GM21529 (cell line): ENCODE data around the gene TMEM117.
"Not testable (repeated sequence)": the region's sequence is repeated elsewhere in the genome, so short reads cannot be mapped to it uniquely, and the experiment has no call there.

Experiments used
- ATAC-seq: cut with Tn5 transposase; IDR thresholded peaks from one replicate; pipeline ENCODE4 v1.9.1; 2021; ENCODE audit not compliant: unreplicated experiment

The TMEM117 gene

DNA sequence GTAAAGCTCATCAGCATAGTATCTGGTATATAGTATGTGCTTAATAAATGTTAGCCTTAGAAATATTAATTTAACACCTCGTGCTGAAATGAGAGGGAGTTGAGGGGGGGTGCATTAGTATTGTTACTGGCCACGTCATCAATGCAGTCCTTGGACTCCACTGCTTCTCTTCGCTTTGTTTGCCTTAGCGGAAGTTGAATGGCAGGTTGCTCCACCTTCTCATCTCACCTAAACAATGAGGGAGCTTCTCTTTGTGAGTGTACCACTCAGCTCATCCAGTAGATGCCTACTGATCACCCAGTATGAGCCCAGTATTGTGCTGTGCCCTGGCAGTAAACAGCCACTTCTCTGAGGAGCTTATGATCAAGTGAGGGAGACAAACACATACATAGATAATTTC is 4.5 kb downstream of the TMEM117 start:
- no peak for ATAC-seq

DNA sequence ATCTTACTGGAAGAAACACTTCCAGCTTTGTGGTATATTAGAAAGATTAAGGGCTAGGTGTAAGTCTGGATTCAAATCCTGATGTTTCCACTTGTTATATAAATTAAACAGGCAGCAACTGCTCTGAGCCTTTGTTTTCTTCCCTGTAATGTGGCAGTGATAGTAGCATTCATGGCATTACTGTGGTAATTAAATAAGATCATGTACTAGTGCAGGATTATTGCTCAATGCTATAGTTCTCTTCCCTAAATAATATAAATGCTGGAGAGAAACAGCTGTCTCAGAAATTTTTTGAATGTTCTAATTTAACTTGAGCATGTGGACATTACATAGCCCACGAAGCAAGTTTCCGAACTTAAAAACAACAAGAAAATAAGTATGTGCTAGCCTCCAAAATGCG is 5.4 kb downstream of the TMEM117 start:
- no peak for ATAC-seq

DNA sequence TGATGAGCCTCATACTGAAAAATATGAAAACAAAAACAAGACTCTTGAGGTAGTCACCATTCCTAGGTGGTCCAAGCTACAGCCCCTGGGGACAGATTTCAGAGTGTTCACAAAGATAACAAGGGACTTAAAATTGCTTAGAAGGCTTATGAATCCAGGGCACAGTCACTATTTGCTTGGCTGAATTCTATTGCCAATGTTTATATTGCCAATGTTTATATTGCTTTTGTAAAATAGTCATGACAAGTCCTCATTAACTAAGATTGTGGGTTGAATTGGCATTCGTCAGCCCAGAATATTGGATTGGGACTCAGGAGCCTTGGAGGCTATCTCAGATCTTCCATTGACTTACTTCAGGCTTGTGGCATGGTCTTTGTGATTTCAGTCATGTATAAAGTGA is 6.4 kb downstream of the TMEM117 start:
- no peak for ATAC-seq

DNA sequence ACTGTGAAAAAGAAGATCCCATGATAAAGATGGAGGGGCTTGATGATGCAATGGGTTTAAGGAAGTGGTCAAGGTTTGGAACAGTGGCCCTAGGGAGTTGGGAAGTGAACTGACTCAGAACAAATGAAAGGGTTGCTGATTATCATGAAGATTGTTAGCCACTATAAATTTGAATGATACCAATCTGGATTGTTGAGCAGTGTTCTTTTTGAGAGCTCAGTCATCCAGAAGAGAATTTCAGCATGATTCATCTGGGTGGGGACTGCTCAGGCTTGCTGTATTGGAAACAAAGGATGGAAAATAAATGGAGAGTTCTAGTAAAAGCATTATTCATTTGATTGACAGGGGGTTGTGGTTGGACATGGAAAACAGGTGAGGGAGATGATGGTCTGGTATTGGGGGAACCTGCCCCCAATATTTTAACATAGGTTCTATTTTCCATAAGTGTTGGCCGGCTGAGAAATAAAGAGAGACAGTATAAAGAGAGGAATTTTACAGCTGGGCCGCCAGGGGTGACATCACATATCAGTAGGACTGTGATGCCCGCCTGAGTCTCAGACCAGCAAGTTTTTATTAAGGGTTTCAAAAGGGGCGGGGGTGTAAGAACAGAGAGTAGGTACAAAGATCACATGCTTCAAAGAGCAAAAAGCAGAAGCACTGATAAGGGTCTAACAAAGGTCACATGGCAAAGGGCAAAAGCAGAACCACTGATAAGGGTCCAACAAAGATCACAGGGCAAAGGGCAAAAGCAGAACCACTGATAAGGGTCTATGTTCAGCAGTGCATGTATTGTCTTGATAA is 11.7 kb downstream of the TMEM117 start:
- ATAC-seq = not testable (repeated sequence)

DNA sequence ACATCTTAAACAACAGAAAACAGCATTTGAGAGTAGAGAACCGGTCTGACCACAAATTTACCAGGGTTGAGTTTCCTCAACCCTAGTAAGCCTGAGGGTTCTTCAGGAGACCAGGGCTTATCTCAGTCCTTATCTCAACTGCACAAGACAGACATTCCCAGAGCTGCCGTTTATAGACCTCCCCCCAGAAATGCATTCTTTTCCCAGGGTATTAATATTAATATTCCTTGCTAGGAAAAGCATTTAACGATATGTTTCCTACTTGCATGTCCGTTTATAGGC is 12.3 kb downstream of the TMEM117 start:
- ATAC-seq = no peak

DNA sequence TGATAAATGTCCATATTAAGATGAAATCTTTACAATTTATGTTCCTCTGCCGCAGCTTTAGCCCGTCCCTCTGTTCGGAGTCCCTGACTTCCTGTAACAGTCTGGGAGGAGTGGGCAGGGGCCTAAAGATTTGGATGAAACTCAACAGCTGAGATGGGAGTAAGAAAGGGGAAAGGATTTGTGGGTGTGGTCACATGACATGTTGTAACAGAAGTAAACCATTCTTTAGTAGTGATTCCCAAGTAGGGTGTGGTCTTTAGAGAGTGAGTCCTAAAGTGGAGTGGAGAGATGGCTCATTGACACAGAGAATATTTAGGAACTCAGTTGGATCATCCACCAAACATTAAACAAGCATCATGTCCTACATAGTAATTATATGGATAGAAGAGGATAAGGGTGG is 12.9 kb downstream of the TMEM117 start:
- ATAC-seq = no peak

DNA sequence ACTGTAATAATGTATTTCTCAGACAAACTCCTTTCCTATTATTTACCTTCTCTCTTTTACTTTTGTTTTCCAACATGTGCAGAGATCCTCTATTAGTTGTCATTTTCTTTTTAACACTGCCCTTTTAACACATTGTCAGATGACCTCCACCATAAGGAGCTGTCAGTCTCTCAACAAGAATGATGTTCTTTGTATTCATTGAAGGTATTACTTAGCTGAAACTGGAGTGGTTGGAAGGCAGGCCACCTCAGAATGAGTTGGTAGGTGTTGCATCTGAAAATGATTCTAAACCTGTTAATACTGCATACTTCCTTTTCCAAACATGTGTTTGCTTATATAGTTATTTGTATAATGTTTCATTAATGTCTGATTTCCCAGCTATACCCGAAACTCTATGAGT is 16.9 kb downstream of the TMEM117 start:
- no peak for ATAC-seq

DNA sequence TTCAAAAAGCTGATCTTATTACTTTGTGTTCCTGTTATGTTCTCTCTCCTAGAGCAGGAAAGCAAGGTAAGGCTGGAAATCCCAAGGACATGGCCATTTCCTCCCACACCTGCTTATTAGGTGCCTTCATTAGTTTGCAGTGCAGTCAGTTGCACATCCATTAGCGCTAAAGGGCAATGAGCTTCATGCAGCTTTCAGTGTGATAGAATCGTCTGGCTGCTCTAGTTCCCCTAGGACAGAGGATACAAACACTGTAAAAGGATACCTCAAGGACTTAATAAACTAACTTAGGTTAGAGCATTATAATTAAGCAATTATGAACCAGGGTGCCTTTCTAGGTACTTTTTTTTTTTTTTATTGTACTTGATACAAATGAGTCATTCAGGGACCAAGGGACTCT is 21.1 kb downstream of the TMEM117 start:
- ATAC-seq = no peak

DNA sequence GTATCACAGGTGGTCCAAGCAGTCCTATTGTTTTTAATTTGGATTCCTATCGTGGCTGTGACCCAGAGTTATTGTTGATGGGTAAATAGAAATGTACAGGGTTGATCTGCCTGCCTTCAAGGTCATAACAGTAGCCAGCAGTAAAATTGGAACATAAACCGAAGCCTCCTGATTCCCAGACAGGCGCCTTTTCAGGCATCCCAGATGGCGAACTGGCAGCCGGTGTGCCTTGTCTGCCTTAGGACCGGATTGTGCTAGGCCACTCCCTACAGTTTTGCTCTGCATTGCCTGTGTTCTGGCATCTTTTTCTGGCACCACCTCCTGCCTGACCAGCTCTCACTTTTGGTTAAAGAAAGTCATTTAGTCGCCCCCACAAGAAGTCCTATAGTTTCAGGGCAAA is 22.2 kb downstream of the TMEM117 start:
- no peak for ATAC-seq

DNA sequence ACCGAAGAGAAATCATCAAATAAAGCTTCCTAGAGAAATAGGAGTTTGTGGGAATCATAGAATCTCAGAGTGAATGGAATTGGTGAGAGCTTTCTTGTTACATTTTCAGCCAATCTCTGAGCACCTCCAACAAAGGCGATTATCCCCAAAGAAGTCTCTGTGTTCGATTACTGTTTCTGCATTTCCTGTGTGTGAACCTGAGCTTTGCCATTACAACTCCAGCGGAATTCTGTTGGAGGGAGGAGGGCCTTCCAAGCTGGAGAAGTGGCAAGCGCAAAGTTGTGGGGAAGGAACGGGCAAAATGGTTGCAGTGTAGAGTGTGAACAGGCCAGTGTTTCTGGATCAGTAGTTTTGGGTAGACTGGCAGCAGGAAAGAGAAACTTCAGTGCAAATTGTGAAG is 23.1 kb downstream of the TMEM117 start:
- ATAC-seq = no peak

DNA sequence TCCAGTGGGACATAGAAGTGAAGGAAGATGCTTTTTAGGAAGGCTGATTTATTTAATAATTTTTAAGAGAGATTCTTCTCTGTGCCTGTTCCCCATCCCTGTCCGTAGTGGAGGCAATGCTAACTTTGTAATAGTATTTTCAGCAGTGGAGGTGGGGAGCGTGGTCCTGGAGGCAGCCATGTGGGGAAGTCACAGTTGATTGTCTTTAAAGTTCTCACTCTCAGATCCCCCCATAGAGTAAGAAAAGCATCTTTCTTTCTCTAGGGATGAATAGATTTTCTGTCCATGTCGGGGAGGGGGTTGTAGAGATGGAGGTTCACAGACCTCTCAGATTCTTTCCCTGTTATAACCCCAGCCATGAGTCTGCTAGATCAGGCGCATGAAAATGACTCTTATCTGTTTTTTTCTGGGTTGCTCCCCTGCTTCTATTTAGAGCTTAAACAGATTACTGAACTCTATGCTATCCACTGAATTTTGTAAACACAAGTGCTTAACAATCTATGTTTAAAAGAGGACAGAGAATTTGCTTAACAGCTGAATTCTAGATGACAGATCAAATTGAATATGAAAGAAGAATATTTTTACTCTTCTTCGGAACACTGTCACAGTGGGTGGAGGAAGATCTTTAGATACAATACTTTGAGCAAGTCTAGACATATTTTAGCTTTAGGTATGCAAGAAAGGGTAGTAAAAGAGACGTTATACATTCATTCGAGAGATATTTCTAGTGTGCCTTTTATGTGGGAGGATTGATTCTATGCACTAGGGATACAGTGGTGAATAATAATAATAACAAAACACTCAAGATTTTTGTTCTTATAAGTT is 25.3 kb downstream of the TMEM117 start:
- ATAC-seq = no peak

DNA sequence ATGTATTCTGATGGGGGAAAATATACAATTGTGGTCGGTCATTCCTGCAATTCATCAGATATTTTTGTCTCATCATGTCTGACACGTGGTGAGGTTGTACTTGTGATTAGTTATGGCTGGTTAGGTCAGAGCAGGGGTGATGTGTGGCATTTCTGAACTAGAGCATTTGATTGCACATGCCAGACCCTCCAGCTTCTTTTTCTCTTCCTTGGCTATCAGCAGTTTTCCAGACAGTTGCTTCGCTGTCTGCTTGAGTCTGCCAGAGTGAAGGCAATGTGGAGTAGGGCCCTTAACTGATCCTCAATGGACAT is 25.9 kb downstream of the TMEM117 start:
- no peak for ATAC-seq

DNA sequence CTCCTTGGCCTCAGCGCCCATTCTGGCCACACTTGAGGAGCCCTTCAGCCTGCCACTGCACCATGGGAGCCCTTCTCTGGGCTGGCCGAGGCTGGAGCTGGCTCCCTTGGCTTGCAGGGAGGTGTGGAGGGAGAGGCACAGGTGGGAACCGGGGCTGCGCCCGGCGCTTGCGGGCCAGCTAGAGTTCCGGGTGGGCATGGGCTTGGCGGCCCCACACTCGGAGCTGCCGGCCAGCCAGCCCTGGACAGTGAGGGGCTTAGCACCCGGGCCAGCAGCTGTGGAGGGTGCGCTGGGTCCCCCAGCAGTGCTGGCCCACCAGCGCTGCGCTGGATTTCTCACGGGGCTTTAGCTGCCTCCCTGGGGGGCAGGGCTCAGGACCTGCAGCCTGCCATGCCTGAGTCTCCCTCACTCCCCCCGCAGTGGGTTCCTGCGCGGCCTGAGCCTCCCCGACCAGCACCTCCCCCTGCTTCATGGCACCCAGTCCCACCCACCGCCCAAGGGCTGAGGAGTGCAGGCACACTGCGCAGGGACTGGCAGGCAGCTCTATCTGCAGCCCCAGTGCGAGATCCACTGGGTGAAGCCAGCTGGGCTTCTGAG is 28.0 kb downstream of the TMEM117 start:
- ATAC-seq = no peak

DNA sequence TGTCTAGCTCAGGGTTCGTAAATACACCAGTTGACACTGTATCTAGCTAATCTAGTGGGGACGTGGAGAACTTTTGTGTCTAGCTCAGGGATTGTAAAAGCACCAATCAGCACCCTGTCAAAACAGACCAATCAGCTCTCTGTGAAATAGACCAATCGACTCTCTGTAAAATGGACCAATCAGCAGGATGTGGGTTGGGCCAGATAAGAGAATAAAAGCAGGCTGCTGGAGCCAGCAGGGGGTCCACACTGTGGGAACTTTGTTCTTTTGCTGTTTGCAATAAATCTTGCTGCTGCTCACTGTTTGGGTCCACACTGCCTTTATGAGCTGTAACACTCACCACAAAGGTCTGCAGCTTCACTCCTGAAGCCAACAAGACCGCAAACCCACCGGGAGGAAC is 28.7 kb downstream of the TMEM117 start:
- not testable (repeated sequence) for ATAC-seq

DNA sequence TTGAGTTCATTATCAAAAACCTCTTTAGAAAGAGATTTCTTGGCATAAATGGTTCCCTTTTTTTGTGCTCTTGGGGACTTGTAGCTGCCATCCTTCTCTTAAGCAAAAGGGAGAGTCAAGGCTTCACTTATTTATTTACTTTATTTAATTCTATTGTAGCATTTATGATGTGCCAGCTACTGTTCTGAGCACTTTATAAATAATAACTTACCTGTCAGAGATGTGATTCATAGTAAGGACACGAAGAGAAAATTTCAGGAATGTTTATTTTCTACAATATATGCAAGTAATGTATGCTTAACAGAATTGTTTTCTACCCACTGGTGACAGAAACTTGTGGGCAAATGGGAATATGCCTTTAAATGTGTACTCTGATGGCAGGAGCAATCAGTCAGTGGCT is 33.3 kb downstream of the TMEM117 start:
- no peak for ATAC-seq

DNA sequence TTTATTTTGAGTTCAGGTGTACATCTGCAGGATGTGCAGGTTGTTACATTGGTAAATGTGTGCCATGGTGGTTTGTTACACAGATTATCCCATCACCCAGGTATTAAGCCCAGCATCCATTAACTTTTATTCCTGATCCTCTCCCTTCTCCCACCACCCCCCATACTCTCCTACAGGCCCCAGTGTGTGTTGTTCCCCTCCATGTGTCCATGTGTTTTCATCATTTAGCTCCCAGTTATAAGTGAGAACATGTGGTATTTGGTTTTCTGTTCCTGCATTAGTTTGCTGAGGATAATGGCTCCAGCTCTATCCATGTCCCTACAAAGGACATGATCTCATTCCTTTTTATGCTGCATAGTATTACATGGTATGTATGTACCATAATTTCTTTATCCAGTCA is 33.9 kb downstream of the TMEM117 start:
- ATAC-seq = not testable (repeated sequence)

DNA sequence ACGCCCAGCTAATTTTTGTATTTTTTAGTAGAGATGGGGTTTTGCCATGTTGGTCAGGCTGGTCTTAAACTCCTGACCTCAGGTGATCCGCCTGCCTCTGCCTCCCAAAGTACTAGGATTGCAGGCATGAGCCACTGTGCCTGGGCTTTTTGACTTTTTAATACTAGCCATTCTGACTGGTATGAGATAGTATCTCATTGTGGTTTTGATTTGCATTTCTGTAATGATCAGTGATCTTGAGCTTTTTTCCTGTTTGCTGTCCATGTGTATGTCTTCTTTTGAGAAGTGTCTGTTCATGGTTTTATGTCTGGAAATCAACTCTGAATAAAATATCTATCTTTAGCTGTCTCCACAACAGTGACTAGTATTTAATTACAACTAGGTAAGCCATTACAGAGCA is 35.4 kb downstream of the TMEM117 start:
- ATAC-seq = not testable (repeated sequence)

DNA sequence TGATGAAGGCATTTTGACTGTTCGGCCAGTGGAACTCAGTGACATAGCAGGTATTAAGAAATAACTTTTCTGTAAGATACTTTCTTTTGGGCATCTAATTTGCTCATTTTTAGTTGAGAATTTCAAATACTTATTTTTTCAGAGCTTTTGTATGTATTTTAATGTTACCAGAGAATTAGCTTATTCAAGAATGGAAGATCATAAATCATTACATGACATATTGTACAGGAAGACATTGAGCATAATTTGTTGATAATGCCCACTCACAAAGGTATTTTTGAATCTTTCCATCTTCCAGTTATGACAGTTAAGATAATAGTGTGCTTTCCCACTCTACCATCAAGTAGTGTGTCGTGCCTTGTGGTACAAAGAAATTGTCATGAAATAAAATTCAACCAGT is 36.5 kb downstream of the TMEM117 start:
- no peak for ATAC-seq

DNA sequence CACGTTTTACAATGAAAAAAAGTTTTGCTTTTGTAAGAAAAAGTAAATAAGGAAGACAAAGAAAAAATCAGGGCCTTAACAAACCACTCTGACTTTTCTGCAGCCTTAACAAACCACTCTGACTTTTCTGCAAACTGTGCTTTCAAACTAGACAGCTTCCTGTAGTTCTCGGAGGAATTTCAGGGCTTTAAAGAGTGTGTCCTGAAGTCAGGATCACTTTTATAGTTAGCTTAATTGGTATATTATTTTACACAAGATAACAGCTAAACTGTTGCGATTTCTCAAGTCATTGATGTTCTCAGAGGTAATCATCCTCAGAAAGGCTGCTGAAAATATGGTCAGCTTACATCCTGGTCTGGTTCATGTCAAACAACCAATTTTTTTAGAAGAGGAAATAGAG is 42.2 kb downstream of the TMEM117 start:
- ATAC-seq = no peak

DNA sequence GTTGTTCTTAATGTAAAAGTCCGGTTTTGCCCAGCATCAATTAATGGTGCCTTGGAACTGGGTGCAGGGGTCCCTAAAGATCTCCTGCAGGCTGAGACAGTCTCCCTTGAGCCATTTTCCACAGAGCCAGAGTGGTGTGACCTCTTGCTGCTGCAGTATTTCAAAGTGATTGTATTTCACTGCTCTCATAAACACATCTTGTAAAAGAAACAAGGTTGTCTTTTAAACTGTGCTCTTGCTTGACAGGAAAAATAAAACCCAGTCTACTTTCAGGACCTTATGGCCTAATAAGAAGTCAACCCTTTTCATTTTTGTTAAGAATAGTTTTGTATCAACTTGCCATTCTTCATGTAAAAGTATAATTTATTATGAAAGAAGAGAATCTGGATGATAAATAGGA is 44.7 kb downstream of the TMEM117 start:
- no peak for ATAC-seq

DNA sequence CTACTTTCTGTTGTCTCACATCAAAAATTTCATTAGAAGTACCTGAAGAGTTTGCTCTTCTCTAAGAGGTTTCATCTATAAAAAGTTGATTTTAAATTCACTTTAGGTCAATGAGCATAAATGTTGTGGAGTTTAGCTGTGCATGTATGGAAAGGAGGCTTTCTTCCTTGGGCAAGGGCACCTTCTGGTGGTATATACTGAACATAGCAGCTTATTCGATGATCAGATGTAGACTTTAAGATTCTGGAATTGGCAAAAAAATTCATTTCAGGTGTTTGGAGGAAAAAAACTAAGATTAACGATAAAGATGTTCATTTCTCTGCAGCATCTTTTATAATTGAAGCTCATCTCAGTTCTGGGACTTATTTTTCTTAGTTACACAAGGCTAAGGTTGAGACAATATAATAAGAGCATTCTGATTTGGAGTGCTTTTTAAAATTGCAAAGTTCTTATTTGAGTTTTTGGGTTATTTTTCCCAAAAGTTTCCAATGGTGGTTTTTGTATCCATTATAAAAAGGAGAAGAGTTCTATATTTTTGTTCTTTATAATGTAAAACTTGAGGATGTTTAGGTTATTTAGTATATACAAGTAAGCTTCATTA is 46.8 kb downstream of the TMEM117 start:
- peak; percentile 94 for ATAC-seq

DNA sequence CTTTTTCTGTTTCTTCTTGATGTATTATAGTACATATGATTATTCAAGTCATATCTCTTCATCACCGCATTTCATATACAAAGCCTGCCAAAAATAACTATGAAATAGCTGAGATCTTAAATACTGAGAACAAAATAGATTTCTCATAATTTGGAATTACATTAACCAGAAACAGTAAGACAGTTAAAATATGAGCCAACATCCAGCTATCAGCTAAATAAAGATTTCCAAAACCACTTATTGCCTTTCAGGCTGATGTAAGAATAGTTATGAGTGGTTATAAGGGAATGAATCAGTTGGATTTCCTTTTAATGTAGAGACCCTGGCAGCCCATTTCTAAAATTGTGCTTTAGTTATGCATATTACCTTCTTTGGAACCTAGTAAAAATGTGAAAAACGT is 47.4 kb downstream of the TMEM117 start:
- no peak for ATAC-seq
